ENCODE results near the gene CEP104. TPM values are rescaled to one million over a fixed set of nuclear protein-coding genes. Genes with fewer than 3 reads are reported as not detected.

CEP104 gene
- total RNA-seq, 4 donors from 2014 or later, result 20.2 to 31.7 (median 25.7) TPM

DNA sequence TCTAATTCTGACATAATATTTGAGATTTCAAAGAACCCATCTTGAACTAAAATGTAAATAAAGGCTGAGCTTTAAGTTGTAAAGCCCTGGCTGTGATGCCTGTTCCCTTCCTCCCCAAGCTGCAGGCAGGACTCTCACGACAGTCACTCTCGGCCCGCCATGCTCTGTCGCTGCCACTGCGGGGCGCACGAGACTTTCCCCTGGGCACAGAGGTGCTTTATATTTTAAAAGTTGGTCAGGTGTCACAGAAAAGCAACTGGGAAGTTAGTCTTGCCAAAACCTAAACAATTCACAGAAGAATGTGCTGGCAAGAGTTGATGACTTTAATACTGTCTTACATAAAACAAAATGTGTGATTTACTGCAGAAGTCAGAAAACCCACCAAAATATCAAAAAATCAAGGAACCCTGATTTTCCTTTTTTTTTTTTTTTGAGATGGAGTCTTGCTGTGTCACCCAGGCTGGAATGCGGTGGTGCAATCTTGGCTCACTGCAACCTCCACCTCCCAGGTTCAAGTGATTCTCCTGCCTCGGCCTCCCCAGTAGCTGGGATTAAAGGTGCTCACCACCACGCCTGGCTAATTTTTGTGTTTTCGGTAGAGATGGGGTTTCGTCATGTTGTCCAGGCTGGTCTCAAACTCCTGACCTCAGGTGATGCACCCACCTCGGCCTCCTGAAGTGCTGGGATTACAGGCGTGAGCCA, 71.4 kb downstream of the CEP104 start:
- no peak for DNase-seq (ENCODE audit: low spot score)
- no peak for ATAC-seq (ENCODE audit: low FRiP score)
- TF ChIP-seq, protein P1, sequence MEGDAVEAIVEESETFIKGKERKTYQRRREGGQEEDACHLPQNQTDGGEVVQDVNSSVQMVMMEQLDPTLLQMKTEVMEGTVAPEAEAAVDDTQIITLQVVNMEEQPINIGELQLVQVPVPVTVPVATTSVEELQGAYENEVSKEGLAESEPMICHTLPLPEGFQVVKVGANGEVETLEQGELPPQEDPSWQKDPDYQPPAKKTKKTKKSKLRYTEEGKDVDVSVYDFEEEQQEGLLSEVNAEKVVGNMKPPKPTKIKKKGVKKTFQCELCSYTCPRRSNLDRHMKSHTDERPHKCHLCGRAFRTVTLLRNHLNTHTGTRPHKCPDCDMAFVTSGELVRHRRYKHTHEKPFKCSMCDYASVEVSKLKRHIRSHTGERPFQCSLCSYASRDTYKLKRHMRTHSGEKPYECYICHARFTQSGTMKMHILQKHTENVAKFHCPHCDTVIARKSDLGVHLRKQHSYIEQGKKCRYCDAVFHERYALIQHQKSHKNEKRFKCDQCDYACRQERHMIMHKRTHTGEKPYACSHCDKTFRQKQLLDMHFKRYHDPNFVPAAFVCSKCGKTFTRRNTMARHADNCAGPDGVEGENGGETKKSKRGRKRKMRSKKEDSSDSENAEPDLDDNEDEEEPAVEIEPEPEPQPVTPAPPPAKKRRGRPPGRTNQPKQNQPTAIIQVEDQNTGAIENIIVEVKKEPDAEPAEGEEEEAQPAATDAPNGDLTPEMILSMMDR (IDR thresholded peaks at IDR 0.05), result no peak

DNA sequence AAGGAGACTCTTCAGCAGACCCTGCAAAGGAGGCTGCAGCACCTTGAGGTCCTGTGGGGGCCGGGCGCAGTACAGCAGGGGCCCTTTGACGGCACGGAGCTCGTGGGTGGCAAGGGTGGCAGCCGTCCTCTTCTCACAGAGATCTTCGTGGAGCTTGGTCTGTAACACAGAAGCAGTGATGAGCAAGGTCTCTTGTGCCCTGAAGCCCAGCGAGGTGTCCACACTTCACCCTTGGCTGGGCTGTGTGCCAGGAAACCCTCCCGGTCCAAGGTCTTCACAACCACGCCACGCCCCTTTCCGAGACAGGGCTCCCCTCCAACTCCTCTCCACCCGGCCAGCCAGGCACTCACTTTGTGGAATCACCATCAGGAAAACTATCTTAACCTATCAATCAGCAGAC, 72.0 kb downstream of the CEP104 start:
- DNase-seq (ENCODE audit: low spot score) (no peak), ATAC-seq (ENCODE audit: low FRiP score) (no peak)
- TF ChIP-seq, protein P1 (IDR thresholded peaks at IDR 0.05), result no peak

DNA sequence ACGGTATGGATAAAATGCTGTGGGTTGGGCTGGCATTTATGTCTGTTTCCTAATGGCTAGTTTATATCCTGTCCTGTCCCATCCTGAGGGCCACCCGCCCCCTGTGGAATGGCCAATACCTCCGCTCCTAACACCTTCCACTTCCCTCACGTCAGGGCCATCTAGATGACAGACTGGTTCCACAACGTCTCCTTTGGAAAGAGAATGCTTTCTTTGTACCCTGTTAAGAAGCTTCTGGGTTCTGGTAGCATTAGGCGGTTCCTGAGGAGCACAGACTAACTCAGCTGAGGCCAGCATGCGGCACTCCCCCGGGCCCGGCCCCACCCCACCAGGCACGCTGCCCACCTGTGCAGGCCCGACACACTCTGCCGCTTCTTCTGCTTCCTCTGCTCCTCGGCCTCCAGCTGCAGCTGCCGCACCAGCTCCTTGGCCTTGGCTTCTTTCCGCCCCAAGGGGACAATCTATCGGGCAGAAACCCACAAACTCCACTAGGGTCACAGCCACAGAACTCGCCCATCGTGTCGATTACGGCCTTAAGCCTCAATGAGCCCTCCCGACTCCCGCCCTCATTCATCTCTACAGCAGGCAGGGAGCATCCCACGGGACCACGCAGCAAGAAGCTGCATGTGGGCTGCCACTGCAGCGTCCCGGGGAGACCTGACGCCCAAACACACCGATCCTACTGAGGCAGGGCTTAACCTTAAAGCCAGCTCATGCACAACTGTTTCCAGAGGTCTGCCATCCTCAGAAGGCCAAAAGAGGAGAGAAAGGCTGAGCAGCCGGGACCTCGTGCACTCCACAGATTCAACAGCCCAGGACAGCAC, 73.1 kb downstream of the CEP104 start:
- TF ChIP-seq, protein P1 (IDR thresholded peaks at IDR 0.05), result no peak
- no peak for DNase-seq (ENCODE audit: low spot score)
- peak; percentile 15 for ATAC-seq (ENCODE audit: low FRiP score)

DNA sequence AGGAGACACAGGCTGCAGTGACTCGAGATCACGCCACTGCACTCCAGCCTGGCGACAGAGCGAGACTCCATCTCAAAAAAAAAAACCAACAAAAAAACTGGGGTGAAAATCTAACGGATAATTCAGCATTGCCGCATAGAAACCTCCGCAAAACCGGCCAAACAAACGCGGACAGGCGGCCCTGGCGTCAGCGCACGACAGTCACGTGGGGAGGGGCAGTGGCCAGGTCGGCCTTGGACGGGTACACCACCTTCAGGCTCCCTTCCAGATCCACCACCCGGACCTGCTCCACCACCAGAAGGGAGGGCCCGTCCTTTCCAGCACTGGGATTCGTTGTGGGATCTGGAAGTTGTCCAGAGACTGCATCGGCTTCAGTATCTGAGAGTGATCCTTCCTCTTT, 76.1 kb downstream of the CEP104 start:
- TF ChIP-seq, protein P1 (IDR thresholded peaks at IDR 0.05), result no peak
- DNase-seq (ENCODE audit: low spot score) (no peak), ATAC-seq (ENCODE audit: low FRiP score) (no peak)

DNA sequence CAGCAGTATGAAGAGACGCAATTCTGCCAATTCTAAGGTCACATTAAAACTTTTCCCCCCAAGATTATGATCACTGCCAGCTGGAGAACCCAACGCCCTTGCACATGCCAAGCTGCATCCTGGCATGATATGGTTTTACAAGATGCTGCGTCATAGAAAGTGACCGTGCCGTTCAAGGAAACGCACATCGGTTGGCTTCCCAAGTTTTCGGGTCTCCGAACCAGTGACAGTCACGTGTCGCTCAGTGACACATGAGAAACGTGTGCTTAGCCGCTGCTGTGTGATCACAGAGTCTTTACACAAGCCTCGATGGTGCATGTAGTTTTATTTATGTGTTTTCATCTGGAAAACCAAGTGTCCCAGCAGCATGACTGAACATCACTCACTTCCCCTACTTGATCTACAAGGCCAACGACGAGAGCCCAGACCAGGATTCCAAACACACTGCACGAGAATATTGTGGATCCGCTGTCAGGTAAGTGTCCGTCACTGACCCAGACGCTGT, 77.0 kb downstream of the CEP104 start:
- TF ChIP-seq, protein P1 (IDR thresholded peaks at IDR 0.05), result no peak
- DNase-seq (ENCODE audit: low spot score) (no peak), ATAC-seq (ENCODE audit: low FRiP score) (no peak)

DNA sequence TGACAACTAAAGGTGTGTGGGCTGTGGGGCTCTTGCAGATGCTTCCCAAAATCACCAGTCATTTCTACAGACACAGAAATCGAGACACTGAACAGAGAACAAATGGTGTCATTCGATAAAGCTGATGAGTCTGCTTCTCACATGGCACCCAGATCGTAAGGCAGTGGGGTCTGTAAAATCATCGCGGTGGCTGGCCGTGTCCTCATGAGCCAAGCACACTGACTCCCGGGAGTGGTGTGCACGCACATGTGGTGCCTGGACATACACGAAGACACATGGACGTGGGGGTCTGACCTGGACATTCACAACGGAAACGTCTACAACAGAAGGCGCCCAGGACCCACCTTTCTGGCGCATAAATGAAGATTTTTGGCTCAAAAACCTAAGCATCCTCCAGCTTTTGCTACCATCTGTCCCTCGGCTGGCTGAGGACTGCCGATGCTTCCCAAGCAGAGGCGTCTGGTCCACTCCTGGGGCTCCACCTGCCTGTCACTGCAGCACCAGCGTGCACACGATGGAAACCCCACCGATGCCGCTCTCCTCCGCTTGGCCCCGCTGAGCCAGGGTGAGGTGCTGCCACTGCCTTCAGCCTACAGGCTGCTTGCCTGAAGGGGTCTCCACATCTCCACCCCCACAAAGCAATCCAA, 77.6 kb downstream of the CEP104 start:
- ATAC-seq (ENCODE audit: low FRiP score), result no peak
- TF ChIP-seq, protein P1 (IDR thresholded peaks at IDR 0.05), result no peak
- no peak for DNase-seq (ENCODE audit: low spot score)

Data from omental fat pad (tissue), 4 donors.